Transverse colon (tissue), 4 donors: ENCODE data around the gene DDO. TPM values are rescaled to one million over a fixed set of nuclear protein-coding genes. Genes with fewer than 3 reads are reported as not detected.

Source experiments
- DNase-seq: peaks from one replicate; pipeline ENCODE4 v3.0.0-alpha.2; 2019
- H3K27ac ChIP-seq, 4 donors: fragments of 200-600 bp; sonication (generic); 2 replicates each; pipeline ENCODE4 v1.5.1; 2016 to 2018; ENCODE audit warnings: inconsistent platforms in 4 of 4
- H3K27me3 ChIP-seq: fragments of 200-600 bp; sonication (generic); 2 replicates; pipeline ENCODE4 v1.5.1; 2017; ENCODE audit warnings: inconsistent platforms
- H3K36me3 ChIP-seq, 4 donors: fragments of 200-600 bp; sonication (generic); 2 replicates each; pipeline ENCODE4 v1.5.1; 2017 to 2019; ENCODE audit warnings: inconsistent platforms in 4 of 4
- H3K4me1 ChIP-seq, 4 donors: fragments of 200-600 bp; sonication (generic); 2 replicates each; pipeline ENCODE4 v1.5.1; 2017 to 2020; ENCODE audit warnings: inconsistent platforms in 4 of 4
- H3K4me3 ChIP-seq, 4 donors: fragments of 200-600 bp; sonication (generic); 1 replicate in 1 of 4; 2 replicates in 3 of 4; pipeline versions ENCODE4 v1.5.1 to v1.6.1; 2017 to 2019; ENCODE audit warnings: inconsistent platforms in 4 of 4
- H3K9me3 ChIP-seq, 2 donors: fragments of 200-600 bp; sonication (generic); 2 replicates each; pipeline ENCODE4 v1.5.1; 2017 to 2019; ENCODE audit warnings: inconsistent platforms in 2 of 2
- CTCF ChIP-seq, 5 experiments: fragments of 200-600 bp in 3 of 5; fragments of 450-650 bp in 2 of 5; sonication (generic) in 3 of 5; IDR thresholded peaks; 1 replicate in 2 of 5; 2 replicates in 3 of 5; pipeline ENCODE4 v1.5.1; 2016 to 2017; ENCODE audit warnings: antibody characterized with exemption in 5 of 5, inconsistent platforms in 3 of 5, mild to moderate bottlenecking in 2 of 5, moderate library complexity in 1 of 5
- EP300 ChIP-seq: sonication (generic); formaldehyde crosslinking; IDR thresholded peaks from one replicate; pipeline ENCODE4 v1.6.1; 2017; ENCODE audit warnings: antibody characterized with exemption, low read depth
- POLR2A ChIP-seq: fragments of 450-650 bp; IDR thresholded peaks from one replicate; pipeline ENCODE4 v1.6.1; 2016; ENCODE audit warnings: antibody characterized with exemption, mild to moderate bottlenecking, moderate library complexity
- POLR2AphosphoS5 ChIP-seq, 3 donors: sonication (generic); formaldehyde crosslinking; IDR thresholded peaks; one replicate each; pipeline ENCODE4 v1.6.1; 2016; ENCODE audit warnings: antibody characterized with exemption in 3 of 3
- WGBS, 2 donors: methylation state at CpG; one replicate each; pipeline ENCODE4 v1.1.5; 2018; ENCODE audit warnings: low coverage in 1 of 2; 5-methylcytosine and 5-hydroxymethylcytosine counted together
- in situ Hi-C, 4 donors: fragments of 200-750 bp; cut with MboI; loops; one replicate each; pipeline versions ENCODE4 v1.15.0 to v1.15.1; 2017; ENCODE audit warnings: low sequenced_read_pairs in 3 of 4, low pct_ligation_motif_present in 1 of 4, low pct_unique_long_range_greater_than_20kb in 1 of 4
- intact Hi-C: fragments of 100-400 bp; cut with DNase I; formaldehyde crosslinking; loops from one replicate; pipeline ENCODE4 v1.15.1; 2023; ENCODE audit warnings: low total_unique reads
- total RNA-seq, 4 donors: library from RNA; depleted of rRNA; stranded (reverse); fragments of >200 nt; gene quantifications; one replicate each; pipeline ENCODE4 v1.1.0, GENCODE V29; 2016

The DDO gene
- total RNA-seq, 4 donors from 2014 or later, result 0.95 to 21.9 (median 1.2) TPM; not detected in 1

GRCh38 chr6:110398778-110399177, 16.6 kb downstream of the DDO start:
- H3K27ac ChIP-seq, result no peak overlapping the region
- H3K27me3 ChIP-seq, result no peaks in the 10 kb centered on the region
- intact Hi-C loops (no loop called here), in situ Hi-C loops (loop anchor here (10.0 to 25.0 kb wide), 7 partner anchors 224 to 704 kb away; partner anchors contain the start of genes WASF1 (in 2 of the 4), AK9 (in 1 of the 4) and FIG4 (in 1 of the 4))
- TF ChIP-seq EP300 (no peak), POLR2A (no peak), POLR2AphosphoS5 (IDR thresholded peaks at IDR 0.05) (no peak), CTCF (IDR thresholded peaks at IDR 0.05) (no peak)
- no peak for DNase-seq
- 77 to 86% methylated on average over 4 of the region's 4 CpGs for WGBS, 2 donors
- H3K9me3 ChIP-seq, result no peaks in the 10 kb centered on the region
- no peak overlapping the region for H3K4me3 ChIP-seq
- H3K4me1 ChIP-seq, result peaks cover 0 to 3% (median 0%) of the 10 kb centered on the region in 4 donors
- H3K36me3 ChIP-seq, result no peaks in the 10 kb centered on the region

GRCh38 chr6:110395221-110395620, 20.2 kb downstream of the DDO start:
- 42 to 51% methylated on average over 4 of the region's 4 CpGs for WGBS, 2 donors
- Histone ChIP-seq H3K27ac (no peak overlapping the region), H3K36me3 (no peaks in the 10 kb centered on the region), H3K9me3 (no peaks in the 10 kb centered on the region), H3K4me1 (peaks cover 0 to 3% (median under 1%) of the 10 kb centered on the region in 4 donors), H3K27me3 (no peaks in the 10 kb centered on the region), H3K4me3 (no peak overlapping the region)
- intact Hi-C loops (no loop called here), in situ Hi-C loops (loop anchor here (10.0 to 25.0 kb wide), 7 partner anchors 220 to 700 kb away; partner anchors contain the start of genes WASF1 (in 2 of the 4), AK9 (in 1 of the 4) and FIG4 (in 1 of the 4))
- TF ChIP-seq CTCF (IDR thresholded peaks at IDR 0.05), result no peak
- no peak for TF ChIP-seq POLR2A
- TF ChIP-seq EP300, result no peak
- TF ChIP-seq POLR2AphosphoS5 (IDR thresholded peaks at IDR 0.05), result no peak
- no peak for DNase-seq

GRCh38 chr6:110394409-110394808, 21.0 kb downstream of the DDO start:
- Histone ChIP-seq H3K4me3 (no peak overlapping the region), H3K4me1 (peaks cover 0 to 3% (median 0%) of the 10 kb centered on the region in 4 donors), H3K36me3 (no peaks in the 10 kb centered on the region), H3K27me3 (no peaks in the 10 kb centered on the region), H3K9me3 (no peaks in the 10 kb centered on the region), H3K27ac (no peak overlapping the region)
- DNase-seq, result no peak
- intact Hi-C loops, result no loop called here
- WGBS, 2 donors, result 88% methylated on average over 4 of the region's 4 CpGs; no CpG with 5 or more reads in 1 of the 2 donors
- in situ Hi-C loops, result loop anchor here (10.0 to 25.0 kb wide), 7 partner anchors 220 to 700 kb away; partner anchors contain the start of genes WASF1 (in 2 of the 4), AK9 (in 1 of the 4) and FIG4 (in 1 of the 4)
- no peak for TF ChIP-seq POLR2AphosphoS5 (IDR thresholded peaks at IDR 0.05)

- Histone ChIP-seq H3K4me1 (peaks cover 0 to 3% (median 0%) of the 10 kb centered on the region in 4 donors), H3K27ac (no peak overlapping the region), H3K4me3 (no peak overlapping the region), H3K27me3 (no peaks in the 10 kb centered on the region), H3K36me3 (no peaks in the 10 kb centered on the region), H3K9me3 (no peaks in the 10 kb centered on the region)
- TF ChIP-seq EP300 (no peak), POLR2A (no peak), POLR2AphosphoS5 (IDR thresholded peaks at IDR 0.05) (no peak), CTCF (IDR thresholded peaks at IDR 0.05) (no peak)
- WGBS, 2 donors, result 92% methylated on average over 9 of the region's 9 CpGs; no CpG with 5 or more reads in 1 of the 2 donors
- intact Hi-C loops, result no loop called here
- DNase-seq, result no peak
- in situ Hi-C loops, result loop anchor here (10.0 to 25.0 kb wide), 7 partner anchors 218 to 698 kb away; partner anchors contain the start of genes WASF1 (in 2 of the 4), AK9 (in 1 of the 4) and FIG4 (in 1 of the 4)
Observed at GRCh38 chr6:110392727-110393126, 22.6 kb downstream of the DDO start.
